IPS-20b (cell line): Measurements from ENCODE around the gene ZNRD2.

Experiments
- H3K27ac ChIP-seq: one replicate; pipeline ENCODE4 v1.5.1; 2013; ENCODE audit warnings: low read length
- H3K27me3 ChIP-seq: 2 replicates; pipeline ENCODE4 v1.6.1; 2013; ENCODE audit warnings: mild to moderate bottlenecking, low read length, inconsistent platforms; ENCODE audit not compliant: insufficient read depth
- H3K36me3 ChIP-seq: 2 replicates; pipeline ENCODE4 v1.6.1; 2013; ENCODE audit warnings: low read depth, mild to moderate bottlenecking, inconsistent platforms, low read length, moderate library complexity; ENCODE audit not compliant: insufficient read depth
- H3K4me1 ChIP-seq: 2 replicates; pipeline ENCODE4 v1.6.1; 2013; ENCODE audit warnings: mild to moderate bottlenecking, control low read depth, inconsistent platforms, low read length, moderate library complexity; ENCODE audit not compliant: insufficient read depth
- H3K4me3 ChIP-seq: 2 replicates; pipeline ENCODE4 v1.5.1; 2013; ENCODE audit warnings: mild to moderate bottlenecking, low read length, inconsistent platforms
- H3K9ac ChIP-seq: 2 replicates; pipeline ENCODE4 v1.6.1; 2013; ENCODE audit warnings: low read depth, mild to moderate bottlenecking, inconsistent platforms, low read length, moderate library complexity
- H3K9me3 ChIP-seq: 2 replicates; pipeline ENCODE4 v1.6.1; 2013; ENCODE audit warnings: mild to moderate bottlenecking, low read depth, low read length, inconsistent platforms; ENCODE audit not compliant: insufficient read depth

ZNRD2 gene

DNA sequence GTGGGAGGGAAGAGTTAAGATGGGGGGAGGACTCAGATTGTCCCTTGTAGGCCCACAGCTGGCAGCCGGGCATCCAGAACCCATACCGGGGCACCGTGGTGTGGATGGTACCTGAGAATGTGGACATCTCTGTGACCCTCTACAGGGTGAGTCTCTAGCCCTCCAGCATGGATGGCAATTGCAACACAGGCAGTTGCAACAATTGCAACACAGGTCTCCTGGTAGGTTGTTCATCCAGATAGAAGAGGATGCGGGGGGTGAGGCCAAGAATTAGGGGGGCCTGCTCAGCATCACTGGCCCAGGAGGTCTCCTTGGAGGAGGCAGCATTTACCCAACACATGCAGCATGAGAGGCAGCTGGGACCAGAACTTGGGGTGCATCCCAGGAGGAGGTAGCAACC, 9.0 kb downstream of the ZNRD2 start:
- no peaks in the 10 kb centered on the region for H3K36me3 ChIP-seq
- H3K27me3 ChIP-seq = peaks cover 66% of the 10 kb centered on the region
- H3K9me3 ChIP-seq = no peaks in the 10 kb centered on the region
- peaks cover 3% of the 10 kb centered on the region; the same call in 1 of the 2 replicates for H3K4me1 ChIP-seq
- no peak overlapping the region for H3K4me3 ChIP-seq
- no peak overlapping the region for H3K9ac ChIP-seq
- H3K27ac ChIP-seq = no peak overlapping the region

DNA sequence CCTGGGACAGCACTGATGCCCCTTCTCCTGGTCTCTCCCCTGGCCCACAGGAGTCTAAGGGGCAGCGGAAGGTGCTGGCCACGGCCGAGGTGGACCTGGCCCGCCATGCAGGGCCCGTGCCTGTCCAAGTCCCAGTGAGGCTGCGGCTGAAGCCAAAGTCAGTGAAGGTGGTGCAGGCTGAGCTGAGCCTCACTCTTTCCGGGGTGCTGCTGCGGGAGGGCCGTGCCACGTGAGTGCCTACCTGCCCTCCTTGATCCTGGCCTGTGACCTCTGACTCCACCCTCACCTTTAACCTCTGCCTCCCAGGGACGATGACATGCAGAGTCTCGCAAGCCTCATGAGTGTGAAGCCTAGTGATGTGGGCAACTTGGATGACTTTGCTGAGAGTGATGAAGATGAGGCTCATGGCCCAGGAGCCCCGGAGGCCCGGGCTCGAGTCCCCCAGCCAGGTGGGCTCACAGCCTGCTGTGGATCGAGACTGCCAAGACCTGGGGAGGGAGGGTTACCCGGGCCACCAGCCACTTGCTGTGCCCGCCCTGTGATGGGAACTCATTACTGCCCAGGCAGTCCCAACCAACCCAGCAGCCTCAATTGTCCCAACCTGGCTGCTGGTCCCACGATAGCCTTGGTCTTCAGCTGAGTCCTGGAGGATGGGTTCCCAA, 9.9 kb downstream of the ZNRD2 start:
- no peak overlapping the region for H3K27ac ChIP-seq
- no peaks in the 10 kb centered on the region for H3K4me1 ChIP-seq
- no peaks in the 10 kb centered on the region for H3K36me3 ChIP-seq
- no peak overlapping the region for H3K9ac ChIP-seq
- peaks cover 65% of the 10 kb centered on the region for H3K27me3 ChIP-seq
- H3K4me3 ChIP-seq = no peak overlapping the region
- no peaks in the 10 kb centered on the region for H3K9me3 ChIP-seq

DNA sequence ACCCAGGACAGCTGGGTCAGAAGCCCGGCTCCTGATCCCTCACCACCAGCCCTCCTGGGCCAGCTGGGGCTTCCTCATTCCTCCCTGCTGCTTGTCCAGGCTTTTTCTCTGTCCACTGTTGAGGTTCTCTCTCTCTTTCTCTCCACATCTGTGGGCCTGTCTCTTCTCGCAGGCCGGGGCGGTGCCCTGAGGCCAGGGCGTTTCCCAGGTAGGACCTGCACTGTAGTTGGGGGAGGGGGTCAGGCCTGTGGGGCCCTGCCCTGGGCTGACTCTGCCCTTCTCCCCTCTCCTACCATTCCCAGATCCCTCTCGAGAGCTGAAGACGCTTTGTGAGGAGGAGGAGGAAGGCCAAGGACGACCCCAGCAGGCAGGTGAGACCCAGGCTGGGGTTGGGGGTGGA, 10.5 kb downstream of the ZNRD2 start:
- H3K9me3 ChIP-seq = no peaks in the 10 kb centered on the region
- no peaks in the 10 kb centered on the region for H3K4me1 ChIP-seq
- H3K9ac ChIP-seq = no peak overlapping the region
- H3K36me3 ChIP-seq = no peaks in the 10 kb centered on the region
- peaks cover 65% of the 10 kb centered on the region for H3K27me3 ChIP-seq
- H3K4me3 ChIP-seq = no peak overlapping the region
- H3K27ac ChIP-seq = no peak overlapping the region

DNA sequence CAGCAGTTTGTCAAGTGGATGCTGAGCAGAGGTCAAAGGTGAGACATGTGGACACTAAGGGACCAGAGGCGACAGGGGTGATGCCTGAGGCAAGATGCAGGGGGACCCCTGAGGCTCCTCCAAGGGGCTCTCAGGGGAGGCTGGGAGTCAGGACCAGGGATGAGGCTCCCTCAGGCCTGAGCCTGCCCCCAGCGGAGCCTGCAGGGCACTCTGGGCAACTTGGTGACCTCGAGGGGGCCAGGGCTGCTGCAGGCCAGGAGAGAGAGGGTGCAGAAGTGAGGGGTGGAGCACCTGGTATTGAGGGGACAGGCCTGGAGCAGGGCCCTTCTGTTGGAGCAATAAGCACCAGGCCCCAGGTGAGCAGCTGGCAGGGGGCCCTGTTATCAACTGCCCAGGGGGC, 11.7 kb downstream of the ZNRD2 start:
- H3K36me3 ChIP-seq = no peaks in the 10 kb centered on the region
- no peak overlapping the region for H3K9ac ChIP-seq
- H3K4me1 ChIP-seq = no peaks in the 10 kb centered on the region
- H3K4me3 ChIP-seq = no peak overlapping the region
- H3K27ac ChIP-seq = no peak overlapping the region
- H3K9me3 ChIP-seq = no peaks in the 10 kb centered on the region
- peaks cover 63% of the 10 kb centered on the region for H3K27me3 ChIP-seq

DNA sequence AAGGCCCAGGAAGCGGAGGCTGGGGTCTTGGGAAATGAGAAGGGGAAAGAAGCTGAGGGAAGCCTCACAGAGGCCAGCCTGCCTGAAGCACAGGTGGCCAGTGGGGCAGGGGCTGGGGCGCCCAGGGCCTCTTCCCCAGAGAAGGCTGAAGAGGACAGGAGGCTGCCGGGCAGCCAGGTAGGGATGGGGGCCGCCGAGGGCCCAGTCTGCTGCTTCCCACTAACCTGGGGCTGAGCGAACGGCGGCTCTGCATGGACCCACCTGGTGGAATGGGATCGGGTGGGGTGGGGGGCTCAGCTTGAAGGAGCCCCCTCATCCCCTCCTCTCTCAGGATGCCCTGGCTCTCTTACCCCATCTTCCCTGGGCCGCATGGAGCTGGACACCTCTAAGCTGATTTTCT, 13.3 kb downstream of the ZNRD2 start:
- no peaks in the 10 kb centered on the region for H3K4me1 ChIP-seq
- no peak overlapping the region for H3K9ac ChIP-seq
- H3K27me3 ChIP-seq = peaks cover 47% of the 10 kb centered on the region
- H3K27ac ChIP-seq = no peak overlapping the region
- H3K36me3 ChIP-seq = no peaks in the 10 kb centered on the region
- H3K9me3 ChIP-seq = no peaks in the 10 kb centered on the region
- H3K4me3 ChIP-seq = no peak overlapping the region

DNA sequence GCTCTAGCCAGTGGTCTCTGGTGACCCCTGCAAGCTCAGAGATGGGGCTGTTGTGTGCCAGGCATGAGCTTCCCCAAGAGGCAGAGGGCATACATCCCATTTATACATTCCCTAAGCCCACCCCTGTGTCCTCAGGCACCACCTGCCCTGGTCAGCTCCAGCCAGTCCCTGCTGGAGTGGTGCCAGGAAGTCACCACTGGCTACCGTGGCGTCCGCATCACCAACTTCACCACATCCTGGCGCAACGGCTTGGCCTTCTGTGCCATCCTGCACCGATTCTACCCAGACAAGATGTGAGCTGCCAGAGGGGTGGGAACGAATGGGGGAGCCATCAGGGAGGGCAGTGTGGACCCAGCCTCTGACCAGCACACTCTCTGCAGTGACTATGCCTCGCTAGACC, 13.8 kb downstream of the ZNRD2 start:
- Histone ChIP-seq H3K9ac (no peak overlapping the region), H3K9me3 (no peaks in the 10 kb centered on the region), H3K4me3 (no peak overlapping the region), H3K27me3 (peaks cover 45% of the 10 kb centered on the region), H3K4me1 (no peaks in the 10 kb centered on the region), H3K36me3 (no peaks in the 10 kb centered on the region), H3K27ac (no peak overlapping the region)

DNA sequence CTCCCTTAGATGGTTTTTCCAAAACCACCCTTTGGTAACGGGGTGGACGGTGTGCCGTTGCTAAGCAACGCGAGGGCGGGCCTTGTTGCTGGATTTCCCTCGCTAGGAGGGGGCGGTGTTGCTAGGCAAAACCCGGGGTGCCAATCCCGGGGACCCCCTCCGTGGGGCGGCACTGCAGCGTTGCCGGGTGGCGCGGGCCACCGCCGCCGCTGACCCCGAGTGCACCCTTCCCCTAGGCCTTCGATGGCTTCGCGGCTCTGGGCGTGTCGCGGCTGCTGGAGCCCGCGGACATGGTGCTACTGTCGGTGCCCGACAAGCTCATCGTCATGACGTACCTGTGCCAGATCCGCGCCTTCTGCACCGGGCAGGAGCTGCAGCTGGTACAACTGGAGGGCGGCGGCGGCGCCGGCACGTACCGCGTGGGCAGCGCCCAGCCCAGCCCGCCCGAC, 14.5 kb downstream of the ZNRD2 start:
- H3K27me3 ChIP-seq = peaks cover 46% of the 10 kb centered on the region
- no peaks in the 10 kb centered on the region for H3K4me1 ChIP-seq
- H3K9me3 ChIP-seq = no peaks in the 10 kb centered on the region
- H3K4me3 ChIP-seq = no peak overlapping the region
- no peak overlapping the region for H3K9ac ChIP-seq
- no peak overlapping the region for H3K27ac ChIP-seq
- no peaks in the 10 kb centered on the region for H3K36me3 ChIP-seq

DNA sequence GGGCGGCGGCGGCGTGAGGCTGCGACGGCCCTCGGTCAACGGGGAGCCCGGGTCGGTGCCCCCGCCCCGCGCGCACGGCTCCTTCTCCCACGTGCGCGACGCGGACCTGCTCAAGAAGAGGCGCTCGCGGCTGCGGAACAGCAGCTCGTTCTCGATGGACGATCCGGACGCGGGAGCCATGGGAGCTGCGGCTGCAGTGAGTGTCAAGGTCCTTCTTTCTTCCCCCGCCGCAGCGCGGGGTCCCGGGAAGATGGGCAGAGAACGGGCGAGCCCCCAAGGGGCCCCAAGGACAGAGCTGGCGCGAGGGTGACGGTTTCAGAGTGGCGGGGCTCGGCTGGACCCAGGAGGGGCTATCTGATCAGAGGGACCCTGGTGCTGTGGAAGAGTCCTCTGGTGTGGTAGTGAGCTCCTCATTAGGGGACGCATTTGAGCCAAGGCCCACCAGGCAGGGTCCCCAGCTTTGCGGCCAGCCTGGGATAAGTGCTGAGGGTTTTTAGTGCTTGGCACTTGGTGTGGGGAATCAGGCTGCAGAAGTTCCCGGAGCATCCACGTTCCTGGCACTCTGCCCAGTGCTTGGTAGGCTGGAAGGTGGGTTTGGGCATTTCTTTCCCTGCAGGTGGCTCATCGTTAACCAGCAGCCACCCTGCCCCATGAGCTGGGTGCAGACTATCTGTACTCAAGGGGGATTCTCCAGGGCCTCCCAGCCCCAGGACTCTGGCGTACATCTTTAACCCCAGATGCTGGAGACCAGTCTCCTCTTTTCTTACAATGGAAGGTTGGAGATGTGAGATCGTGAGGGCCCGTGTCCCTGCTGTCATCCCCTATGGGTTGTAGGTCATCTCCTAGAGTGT, 15.3 kb downstream of the ZNRD2 start:
- Histone ChIP-seq H3K27me3 (peaks cover 55% of the 10 kb centered on the region), H3K4me3 (no peak overlapping the region), H3K27ac (no peak overlapping the region), H3K9ac (no peak overlapping the region), H3K36me3 (no peaks in the 10 kb centered on the region), H3K9me3 (no peaks in the 10 kb centered on the region), H3K4me1 (no peaks in the 10 kb centered on the region)

DNA sequence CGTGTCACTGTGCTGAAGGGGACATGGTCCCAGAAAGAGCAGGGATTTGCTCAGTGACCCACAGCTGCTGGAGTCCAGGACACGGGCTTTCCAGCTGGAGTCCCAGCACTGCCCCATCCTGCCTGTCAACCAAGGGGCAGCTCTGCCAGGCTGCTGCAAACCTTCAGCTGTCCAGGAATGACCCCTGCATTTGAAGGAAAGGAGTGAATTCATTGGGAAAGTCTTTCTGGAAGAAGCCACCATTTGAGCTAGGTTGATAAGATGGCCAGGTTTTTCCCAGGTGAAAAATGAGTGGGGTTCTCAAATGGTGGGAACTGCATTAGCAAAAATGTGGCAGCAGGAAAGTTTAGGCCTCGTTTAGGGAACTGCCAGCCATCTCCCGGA, 16.0 kb downstream of the ZNRD2 start:
- Histone ChIP-seq H3K27me3 (peaks cover 61% of the 10 kb centered on the region), H3K4me1 (no peaks in the 10 kb centered on the region), H3K36me3 (no peaks in the 10 kb centered on the region), H3K9ac (no peak overlapping the region), H3K9me3 (no peaks in the 10 kb centered on the region), H3K4me3 (no peak overlapping the region), H3K27ac (no peak overlapping the region)

DNA sequence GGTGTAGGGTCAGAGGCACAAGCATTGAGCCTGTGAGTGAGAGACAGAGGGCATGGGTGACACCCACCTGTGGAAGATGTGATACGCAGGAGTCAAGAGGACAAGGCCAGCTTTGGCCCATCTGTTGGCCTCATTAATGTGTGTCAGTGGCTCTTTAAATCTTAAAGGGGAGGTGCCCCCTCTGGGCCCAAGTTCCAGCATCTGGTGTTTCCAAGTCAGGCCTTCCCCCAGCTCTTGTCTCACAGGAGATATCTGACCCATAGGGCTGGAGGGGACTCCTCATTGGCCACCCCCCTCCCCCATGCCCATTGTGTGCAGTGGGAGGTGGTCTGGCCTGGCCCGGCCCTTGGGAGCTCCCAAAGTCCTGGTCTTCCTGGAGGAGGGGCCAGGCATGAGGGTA, 16.4 kb downstream of the ZNRD2 start:
- Histone ChIP-seq H3K9ac (no peak overlapping the region), H3K9me3 (no peaks in the 10 kb centered on the region), H3K36me3 (no peaks in the 10 kb centered on the region), H3K4me1 (no peaks in the 10 kb centered on the region), H3K4me3 (no peak overlapping the region), H3K27me3 (peaks cover 65% of the 10 kb centered on the region), H3K27ac (no peak overlapping the region)

DNA sequence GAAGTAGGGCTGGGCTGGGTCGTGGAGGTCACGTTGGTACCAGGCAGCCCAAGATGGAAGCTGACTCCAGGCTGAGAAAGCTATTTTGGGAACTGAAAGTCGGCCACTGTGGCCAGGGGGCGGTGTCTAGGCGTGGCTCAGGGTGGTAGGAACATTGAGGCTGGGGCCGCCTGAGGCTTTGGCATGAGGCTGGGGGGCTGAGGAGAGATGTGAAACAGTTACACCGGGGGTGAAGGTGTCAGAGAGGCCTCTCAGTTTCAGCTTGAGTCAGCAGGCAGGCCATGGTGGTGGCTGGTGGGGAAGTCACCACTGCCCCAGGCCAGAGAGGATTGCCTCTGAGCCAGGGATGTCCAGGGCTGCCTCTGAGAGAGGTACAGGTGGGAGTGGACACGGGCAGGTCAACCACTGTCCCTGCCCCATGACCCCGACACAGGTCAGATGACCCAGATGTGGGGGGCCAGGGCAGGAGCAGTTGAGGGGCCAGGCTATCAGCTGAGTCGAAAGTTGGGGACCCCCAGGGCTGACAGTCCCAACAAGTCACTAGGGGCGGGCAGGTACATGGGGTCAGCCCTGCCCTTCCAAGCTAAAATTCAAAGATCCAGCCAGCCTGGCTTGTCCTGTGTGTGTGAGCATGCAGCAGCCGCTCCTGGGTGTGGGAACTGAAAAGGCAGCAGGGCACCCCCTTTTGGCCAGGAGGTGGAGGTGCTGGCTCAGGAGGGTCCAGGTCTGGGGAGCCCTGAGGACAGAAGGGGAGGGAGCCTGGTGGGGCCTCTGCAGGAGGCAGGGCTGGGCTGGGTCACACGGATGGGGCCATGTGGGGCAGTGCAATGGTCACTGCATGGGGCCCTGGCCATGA, 18.1 kb downstream of the ZNRD2 start:
- H3K27ac ChIP-seq = no peak overlapping the region
- H3K4me3 ChIP-seq = no peak overlapping the region
- peaks cover 68% of the 10 kb centered on the region for H3K27me3 ChIP-seq
- H3K36me3 ChIP-seq = no peaks in the 10 kb centered on the region
- no peak overlapping the region for H3K9ac ChIP-seq
- no peaks in the 10 kb centered on the region for H3K9me3 ChIP-seq
- no peaks in the 10 kb centered on the region for H3K4me1 ChIP-seq
